GM21737 (cell line): ENCODE results near the gene EPB41.
"Not testable (repeated sequence)": the region's sequence is repeated elsewhere in the genome, so short reads cannot be mapped to it uniquely, and the experiment has no call there.

Experiments
- ATAC-seq: cut with Tn5 transposase; IDR thresholded peaks from one replicate; pipeline ENCODE4 v1.9.1; 2021; ENCODE audit warnings: mild to moderate bottlenecking, moderate library complexity; ENCODE audit not compliant: unreplicated experiment

The EPB41 gene

GRCh38 chr1:28926629-28927265 lies 12.4 kb downstream of the EPB41 start:
- peak; percentile 87 for ATAC-seq

- no peak for ATAC-seq
These were observed 12.9 kb downstream of the EPB41 start for GRCh38 chr1:28927266-28927647.

GRCh38 chr1:28927648-28928313 lies 13.4 kb downstream of the EPB41 start:
- ATAC-seq, result no peak

GRCh38 chr1:28928314-28928941 lies 14.1 kb downstream of the EPB41 start:
- ATAC-seq, result no peak

GRCh38 chr1:28933277-28933676 lies 18.9 kb downstream of the EPB41 start:
- ATAC-seq, result no peak

GRCh38 chr1:28933918-28934317 lies 19.5 kb downstream of the EPB41 start:
- ATAC-seq, result no peak

- no peak for ATAC-seq
These were observed 20.3 kb downstream of the EPB41 start for GRCh38 chr1:28934676-28935075.

- no peak for ATAC-seq
These were observed 20.9 kb downstream of the EPB41 start for GRCh38 chr1:28935293-28935692.

- no peak for ATAC-seq
These were observed 21.7 kb downstream of the EPB41 start for GRCh38 chr1:28936094-28936493.

- no peak for ATAC-seq
These were observed 22.2 kb downstream of the EPB41 start for GRCh38 chr1:28936528-28936927.

- ATAC-seq, result not testable (repeated sequence)
These were observed 29.2 kb downstream of the EPB41 start for GRCh38 chr1:28943581-28943980.

- no peak for ATAC-seq
These were observed 35.6 kb downstream of the EPB41 start for GRCh38 chr1:28950006-28950405.

GRCh38 chr1:28950449-28950848 lies 36.1 kb downstream of the EPB41 start:
- no peak for ATAC-seq

GRCh38 chr1:28954126-28954726 lies 39.9 kb downstream of the EPB41 start:
- ATAC-seq, result no peak

GRCh38 chr1:28956038-28956464 lies 41.7 kb downstream of the EPB41 start:
- ATAC-seq, result no peak

GRCh38 chr1:28962114-28962831 lies 47.9 kb downstream of the EPB41 start:
- ATAC-seq, result not testable (repeated sequence)

GRCh38 chr1:28965271-28965870 lies 51.0 kb downstream of the EPB41 start:
- no peak for ATAC-seq

- no peak for ATAC-seq
These were observed 52.2 kb downstream of the EPB41 start for GRCh38 chr1:28966617-28967016.

- ATAC-seq, result no peak
These were observed 57.8 kb downstream of the EPB41 start for GRCh38 chr1:28971980-28972771.
